ENCODE measurements around the gene IFNA10. TPM values are rescaled to one million over a fixed set of nuclear protein-coding genes. Genes with fewer than 3 reads are reported as not detected.

Gene IFNA10
- total RNA-seq, 2 experiments from 2014 or later: not detected

Other genes starting within 250 kb of the IFNA10 start
- gene HACD4, start 175.5 kb downstream of the IFNA10 start, total RNA-seq: 1 to 10 TPM; 5.2 to 5.3 TPM
- 1 to 10 TPM in 1 of 2 experiments, under 1 TPM in 1; 0.62 to 1.2 TPM for gene IFNB1, start 129.2 kb downstream of the IFNA10 start, total RNA-seq
- gene IFNW1, start 65.3 kb downstream of the IFNA10 start, total RNA-seq: under 1 TPM in 1 of 2 experiments, not detected in 1; 0.10 TPM
- gene IFNA21, start 40.5 kb downstream of the IFNA10 start, total RNA-seq: not detected
- gene IFNA4, start 19.6 kb downstream of the IFNA10 start, total RNA-seq: not detected
- gene IFNA7, start 4.9 kb downstream of the IFNA10 start, total RNA-seq: not detected
- gene IFNA16, start 10.2 kb upstream of the IFNA10 start, total RNA-seq: not detected
- not detected for gene IFNA17, start 21.1 kb upstream of the IFNA10 start, total RNA-seq
- gene IFNA14, start 32.9 kb upstream of the IFNA10 start, total RNA-seq: not detected
- not detected for gene IFNA5, start 98.2 kb upstream of the IFNA10 start, total RNA-seq
- gene KLHL9, start 128.3 kb upstream of the IFNA10 start, total RNA-seq: 10 to 100 TPM; 13.6 to 14.2 TPM
- gene IFNA6, start 143.7 kb upstream of the IFNA10 start, total RNA-seq: not detected
- gene IFNA13, start 160.9 kb upstream of the IFNA10 start, total RNA-seq: not detected
- not detected for gene IFNA2, start 178.3 kb upstream of the IFNA10 start, total RNA-seq
- not detected for gene IFNA8, start 202.0 kb upstream of the IFNA10 start, total RNA-seq
- not detected for gene IFNA1, start 233.3 kb upstream of the IFNA10 start, total RNA-seq